UCSD-AML1 (cell line): ENCODE data around the gene COL15A1.

Experiments
- DNase-seq: peaks from one replicate; lab custom pipeline; 2025; ENCODE audit not compliant: unreplicated experiment; lab: John Stamatoyannopoulos, UW

Gene COL15A1

DNA sequence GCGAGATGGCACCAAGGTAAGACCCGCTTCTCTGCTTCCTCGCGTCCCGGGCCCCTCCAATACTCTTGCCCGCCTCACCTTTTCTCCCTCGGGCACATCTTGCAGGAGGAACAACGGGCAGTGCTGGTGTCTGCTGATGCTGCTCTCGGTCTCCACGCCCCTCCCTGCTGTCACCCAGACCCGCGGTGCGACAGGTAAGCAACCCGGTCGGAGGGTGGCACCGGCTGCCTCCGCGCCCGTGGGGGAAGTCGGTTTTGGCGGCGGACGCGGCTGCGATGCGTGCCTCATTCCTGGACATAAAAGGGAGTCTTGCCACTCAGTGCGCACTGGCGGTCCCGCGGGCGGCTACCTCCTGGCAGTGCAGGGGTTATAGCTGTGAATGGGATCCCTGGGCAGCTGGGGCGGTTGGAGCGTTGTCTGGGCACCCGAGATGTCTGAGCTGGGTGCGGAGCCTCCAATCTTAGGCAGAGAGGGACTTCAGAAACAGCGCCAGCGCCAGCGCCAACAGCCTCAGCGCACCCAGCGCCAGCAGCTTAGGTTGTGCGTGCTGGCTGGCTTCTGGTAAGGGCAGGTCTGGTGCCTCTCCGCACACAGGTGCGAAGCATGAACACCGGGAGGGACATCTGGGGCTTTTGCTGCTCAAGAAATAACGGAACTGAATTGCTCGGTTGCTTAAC, 488 bp downstream of the COL15A1 start:
- DNase-seq, result no peak

DNA sequence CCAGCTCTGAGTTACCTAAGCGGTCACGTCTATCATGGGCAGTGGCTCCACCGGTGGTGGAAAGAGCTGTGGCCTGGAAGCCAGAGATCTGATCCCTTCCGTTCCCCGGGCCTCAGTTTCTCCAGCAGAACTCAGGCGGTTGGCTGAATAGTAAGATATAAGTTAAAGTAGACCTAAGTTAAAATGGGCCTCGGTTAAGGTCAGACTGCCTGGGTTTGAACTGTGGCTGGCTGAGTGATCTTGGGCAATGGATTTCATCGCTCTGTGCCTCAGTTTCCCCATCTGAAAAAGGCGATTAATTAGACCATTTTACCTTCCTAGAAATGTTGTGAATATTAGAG, 997 bp downstream of the COL15A1 start:
- DNase-seq, result no peak

DNA sequence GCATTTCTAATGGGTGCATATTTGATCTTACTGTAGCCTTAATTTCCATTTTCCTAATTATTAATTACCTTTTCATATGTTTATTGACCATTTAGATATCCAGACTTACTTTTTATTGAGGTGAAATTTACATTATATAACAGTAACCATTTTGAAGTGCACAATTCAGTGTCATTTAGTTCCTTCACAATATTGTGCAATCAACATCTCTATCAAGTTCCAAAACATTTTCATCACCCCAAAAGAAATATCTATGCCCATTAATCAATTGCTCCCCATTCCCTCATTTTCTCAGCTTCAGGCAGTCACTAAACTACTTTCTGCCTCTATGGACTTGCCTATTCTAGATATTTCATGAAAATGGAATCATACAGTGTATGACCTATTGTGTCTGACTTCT, 5.9 kb downstream of the COL15A1 start:
- DNase-seq, result no peak

- DNase-seq, result no peak
Observed at GRCh38 chr9:98950262-98950661, 6.6 kb downstream of the COL15A1 start.

DNA sequence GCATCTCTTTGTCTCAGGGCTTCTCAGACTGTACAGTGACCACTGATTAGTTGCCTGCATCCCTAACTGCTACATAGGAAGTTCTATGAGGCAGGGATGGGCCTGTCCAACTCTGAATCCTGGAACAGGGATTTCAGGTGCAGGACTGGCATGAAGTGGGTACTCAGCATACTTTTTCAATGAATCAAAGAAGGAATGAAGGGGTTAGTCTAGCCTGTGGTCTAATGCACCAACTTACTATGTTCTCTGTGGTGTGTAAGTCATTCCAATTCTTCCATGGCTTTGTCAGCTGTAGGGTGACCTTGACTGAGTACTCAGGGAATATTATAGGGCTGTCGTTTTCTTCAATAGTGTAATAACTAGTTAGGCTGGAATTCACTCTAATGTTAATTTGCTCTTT, 8.3 kb downstream of the COL15A1 start:
- no peak for DNase-seq

- DNase-seq, result no peak
Observed at GRCh38 chr9:98953581-98954243, 10.0 kb downstream of the COL15A1 start.

DNA sequence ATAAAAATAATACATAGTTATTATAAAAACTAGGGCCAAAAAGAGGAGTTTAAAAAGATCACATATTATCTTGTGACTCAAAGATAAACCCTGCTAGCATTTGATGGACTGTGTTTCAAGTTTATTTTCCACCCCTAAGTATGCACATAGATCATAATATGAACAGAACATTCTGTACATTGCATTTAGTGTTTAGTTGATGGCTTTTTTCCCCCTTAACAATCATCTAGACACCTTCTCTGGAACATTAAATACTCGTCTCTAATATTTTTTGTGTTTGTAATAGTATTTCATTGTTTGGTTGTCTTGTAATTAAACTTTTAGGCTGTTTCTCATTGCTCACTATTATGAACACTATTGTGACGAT, 10.5 kb downstream of the COL15A1 start:
- no peak for DNase-seq

- DNase-seq, result no peak
Observed at GRCh38 chr9:98955259-98955658, 11.6 kb downstream of the COL15A1 start.

DNA sequence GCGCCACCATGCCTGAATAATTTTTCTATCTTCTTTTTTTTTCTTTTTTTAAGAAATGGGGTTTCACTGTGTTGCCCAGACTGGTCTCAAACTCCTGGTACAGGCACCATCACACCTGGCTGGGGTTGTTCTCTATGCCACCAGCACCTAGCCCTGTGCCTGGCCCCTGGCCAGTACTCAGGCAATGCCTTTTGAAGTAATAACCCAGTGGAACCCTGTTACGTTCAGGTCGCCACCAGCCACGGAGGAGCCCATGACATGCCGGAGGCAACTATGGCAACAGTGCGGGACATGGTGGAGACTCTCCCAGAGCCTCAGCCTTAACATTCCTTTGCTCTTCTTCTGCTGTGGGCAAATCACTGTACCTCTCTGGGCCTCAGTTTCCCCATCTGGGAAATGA, 14.1 kb downstream of the COL15A1 start:
- no peak for DNase-seq

GRCh38 chr9:98958271-98958984, 14.7 kb downstream of the COL15A1 start:
- no peak for DNase-seq

DNA sequence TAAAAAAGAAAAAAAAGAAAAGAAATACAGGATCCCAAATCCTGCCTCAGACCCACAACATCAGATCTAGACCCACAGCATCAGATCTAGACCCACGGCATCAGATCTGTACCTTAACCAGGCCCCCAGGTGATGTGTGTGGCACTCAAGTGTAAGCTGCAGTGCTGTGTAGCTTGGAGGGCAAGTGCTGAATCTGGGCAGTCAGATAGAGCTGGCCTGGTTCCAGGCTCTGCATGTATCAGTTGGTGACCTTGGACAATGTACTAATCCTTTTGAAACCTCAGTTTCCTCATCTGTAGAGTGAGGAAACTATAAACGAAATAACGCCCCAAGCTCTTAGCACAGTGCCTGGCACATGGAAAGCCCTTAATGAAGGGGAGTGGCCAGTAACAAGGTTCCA, 16.7 kb downstream of the COL15A1 start:
- no peak for DNase-seq

DNA sequence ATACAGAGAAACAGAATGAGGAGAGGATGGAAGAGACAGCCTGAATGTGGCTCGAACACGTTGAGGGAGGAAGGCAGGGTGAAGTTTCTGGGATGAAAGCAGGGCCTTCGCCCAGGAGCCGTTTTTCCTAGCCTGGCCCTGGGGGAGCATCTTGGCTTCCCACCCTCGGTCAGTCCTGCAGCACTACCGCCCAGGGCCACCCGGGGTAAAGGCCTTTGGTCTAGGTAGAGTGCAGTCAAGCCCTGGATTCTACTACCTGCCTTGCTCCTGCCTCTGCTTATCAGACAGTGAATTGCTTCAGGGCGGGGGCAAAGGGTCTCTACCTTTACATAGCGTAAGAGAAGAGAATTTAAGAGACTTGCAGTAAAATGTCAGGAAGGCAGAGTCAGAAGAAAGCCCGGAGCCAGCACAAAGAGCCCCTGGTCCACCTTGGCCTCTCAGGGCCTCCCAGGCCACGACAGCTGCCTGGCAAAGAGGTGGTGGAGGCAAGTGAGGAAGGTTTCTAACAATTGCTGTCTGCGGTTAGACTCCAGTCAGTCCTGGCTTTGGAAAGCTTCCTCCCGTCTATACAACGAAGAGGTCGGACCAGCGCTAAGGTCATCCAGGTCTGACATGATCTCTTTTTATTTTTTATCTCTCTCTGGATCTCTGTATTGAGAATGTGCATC, 17.9 kb downstream of the COL15A1 start:
- no peak for DNase-seq

DNA sequence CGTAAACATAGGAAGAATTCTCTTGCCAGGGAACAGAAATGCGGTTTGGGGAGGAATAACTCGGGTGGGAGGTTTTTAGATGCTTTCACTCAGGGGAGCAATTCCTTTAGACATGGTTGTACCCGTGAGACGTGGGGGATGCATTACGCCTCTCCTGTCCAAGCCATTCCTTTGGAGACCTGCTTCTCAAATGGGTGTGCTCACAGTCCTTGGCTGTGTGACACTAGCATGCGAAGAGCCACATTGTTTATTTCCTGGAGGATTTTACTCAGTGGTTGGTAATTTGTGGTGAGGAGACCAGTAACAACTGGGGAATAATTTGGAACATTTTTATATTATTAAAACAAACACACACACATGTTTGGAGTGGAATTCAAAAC, 18.5 kb downstream of the COL15A1 start:
- DNase-seq, result no peak

- no peak for DNase-seq
Observed at GRCh38 chr9:98962861-98963260, 19.2 kb downstream of the COL15A1 start.

- no peak for DNase-seq
Observed at GRCh38 chr9:98964201-98964600, 20.5 kb downstream of the COL15A1 start.

GRCh38 chr9:98964911-98965336, 21.2 kb downstream of the COL15A1 start:
- no peak for DNase-seq

DNA sequence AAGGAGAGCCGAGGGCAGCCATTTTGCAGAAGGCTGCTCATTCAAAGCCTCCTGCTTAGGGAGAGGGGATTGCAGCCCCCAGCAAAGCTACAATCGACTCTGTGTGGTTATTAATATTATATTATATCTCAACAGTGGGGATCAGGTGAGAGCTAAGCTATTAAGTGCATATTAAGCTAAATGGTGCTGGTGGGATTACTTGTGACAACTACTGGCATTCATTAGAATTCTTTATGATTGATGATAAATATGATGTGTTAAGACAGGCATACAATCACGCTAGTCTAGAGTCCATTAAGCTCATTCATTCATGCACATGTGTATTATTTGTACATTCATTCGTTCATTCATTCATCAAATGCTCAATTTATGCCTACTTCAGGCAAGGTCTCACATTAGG, 23.0 kb downstream of the COL15A1 start:
- no peak for DNase-seq

DNA sequence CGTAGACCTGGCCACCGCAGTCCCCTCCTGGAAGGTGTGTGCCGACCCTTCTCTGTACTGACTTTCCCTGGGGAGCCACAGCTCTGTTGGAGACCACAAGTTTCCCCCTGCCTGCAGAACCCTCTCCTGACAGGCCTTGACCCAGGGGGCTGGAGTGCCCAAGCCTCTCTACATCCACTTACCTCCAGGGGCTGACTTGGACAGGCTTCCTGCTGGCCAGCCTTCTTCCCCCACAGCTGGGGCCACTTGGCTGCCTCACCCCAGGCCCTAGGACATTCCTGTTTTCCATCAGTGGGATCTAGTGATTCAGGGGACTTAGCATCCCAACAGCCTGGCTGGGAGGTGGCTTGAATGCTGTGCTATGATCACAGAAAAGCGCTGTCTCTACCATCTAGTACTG, 23.6 kb downstream of the COL15A1 start:
- no peak for DNase-seq

DNA sequence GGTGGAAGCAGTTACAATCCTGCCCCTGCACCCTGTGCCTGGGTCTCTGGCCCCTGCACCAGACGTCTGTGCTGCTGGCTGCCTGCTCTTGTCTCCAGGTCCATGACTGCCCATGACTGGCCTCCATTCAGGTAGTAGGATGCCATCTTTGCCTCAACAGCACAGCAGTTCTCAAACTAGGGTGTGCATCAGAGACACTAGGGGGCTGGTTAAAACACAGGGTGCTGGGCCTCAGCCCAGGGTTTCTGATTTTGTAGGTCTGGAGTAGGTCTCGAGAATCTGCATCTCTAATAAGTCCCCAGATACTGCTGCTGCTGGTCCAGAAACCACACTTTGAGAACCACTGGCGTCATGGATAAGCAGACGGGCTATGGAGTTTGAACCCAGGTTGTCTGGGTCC, 24.0 kb downstream of the COL15A1 start:
- no peak for DNase-seq

- DNase-seq, result no peak
Observed at GRCh38 chr9:98968601-98969337, 25.1 kb downstream of the COL15A1 start.

DNA sequence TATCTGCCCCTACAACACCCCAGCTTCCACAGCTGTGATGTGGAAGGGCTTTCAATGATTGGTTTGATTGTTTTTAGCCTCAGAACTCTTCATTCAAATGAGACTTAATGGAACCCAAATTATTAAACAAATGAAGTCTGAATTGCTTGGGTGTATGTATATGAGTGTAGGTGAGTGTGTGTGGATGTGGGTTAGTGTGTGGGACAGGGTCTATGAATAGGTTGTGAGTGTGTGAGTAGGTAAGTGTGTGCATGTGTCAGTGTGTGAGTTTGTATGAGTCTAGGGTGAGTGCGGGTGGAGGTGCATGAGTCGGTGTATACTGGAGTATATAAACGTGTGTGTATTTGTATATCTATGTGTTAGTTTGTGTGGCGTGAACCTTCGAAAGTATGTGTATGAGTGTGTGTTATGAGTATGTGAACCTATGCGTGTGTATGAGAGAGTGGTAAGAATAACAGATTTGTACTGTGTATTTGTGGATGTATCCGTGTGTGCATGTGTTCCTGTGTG, 26.9 kb downstream of the COL15A1 start:
- DNase-seq, result no peak
